HCT116 (cell line): ENCODE data around the gene NEURL4. TPM values are rescaled to one million over a fixed set of nuclear protein-coding genes. Genes with fewer than 3 reads are reported as not detected.

Experiments
- ATAC-seq: fragments of 200-7000 bp; cut with Tn5 transposase; 2 replicates; pipeline ENCODE4 v1.9.1; 2020; ENCODE audit warnings: mild to moderate bottlenecking, moderate library complexity
- BruUV-seq: library from RNA; stranded (reverse); fragments of 400-500 nt; replicated peaks from 2 replicates; lab custom pipeline; 2021; lab: Mats Ljungman, UMichigan
- CTCF ChIA-PET: fragments of 300-600 bp; sonication (Branson Sonifier 250); formaldehyde crosslinking; loops from one replicate; lab custom pipeline; 2021; ENCODE audit warnings: antibody characterized with exemption; lab: Charles Lee
- POLR2A ChIA-PET: fragments of 300-600, 350-600 bp; sonication (Branson Sonifier 250); formaldehyde crosslinking; loops from one replicate; lab custom pipeline; 2021; ENCODE audit warnings: antibody characterized with exemption; lab: Charles Lee
- RAD21 ChIA-PET, 2 experiments: fragments of 300-600 bp; sonication (Branson Sonifier 250); formaldehyde crosslinking; loops; one replicate each; lab custom pipeline; 2023; ENCODE audit warnings: low total read pairs in 2 of 2; ENCODE audit not compliant: uncharacterized antibody in 2 of 2, unreplicated experiment in 2 of 2, low non-redundant PET in 1 of 2; lab: Charles Lee
- DNase-seq: peaks from one replicate; pipeline ENCODE4 v3.0.0-alpha.2; 2010; ENCODE audit warnings: low read depth, low spot score
- H2AFZ ChIP-seq: fragments of 200-600 bp; shearing (Covaris generic), sonication (generic); 2 replicates; pipeline ENCODE4 v1.6.1; 2017; ENCODE audit warnings: low read depth, mixed run types, mixed read lengths, antibody characterized with exemption, low read length; ENCODE audit not compliant: poor library complexity, severe bottlenecking
- H3K27ac ChIP-seq: 2 replicates; pipeline ENCODE4 v1.5.1; 2012; ENCODE audit warnings: low read depth, low read length
- H3K27me3 ChIP-seq: fragments of 200-600 bp; sonication (generic); 2 replicates; pipeline ENCODE4 v1.6.1; 2016; ENCODE audit warnings: mixed run types, low read length, mixed read lengths; ENCODE audit not compliant: insufficient read depth
- H3K36me3 ChIP-seq, 2 experiments: fragments of 200-500 bp in 1 of 2; fragments of 200-600 bp in 1 of 2; sonication (Bioruptor generic) in 1 of 2; sonication (generic) in 1 of 2; 2 replicates each; pipeline versions ENCODE4 v1.5.1 to v1.6.1; 2014 to 2016; ENCODE audit warnings: low read length in 2 of 2, inconsistent platforms in 1 of 2, mixed read lengths in 1 of 2, mixed run types in 1 of 2; ENCODE audit not compliant: insufficient read depth in 2 of 2, control insufficient read depth in 1 of 2
- H3K4me1 ChIP-seq, 2 experiments: fragments of 200-600 bp in 1 of 2; sonication (generic) in 1 of 2; 2 replicates each; pipeline versions ENCODE4 v1.5.1 to v1.6.1; 2012 to 2017; ENCODE audit warnings: low read length in 2 of 2, inconsistent platforms in 1 of 2, mild to moderate bottlenecking in 1 of 2, mixed read lengths in 1 of 2, mixed run types in 1 of 2, moderate library complexity in 1 of 2; ENCODE audit not compliant: insufficient read depth in 2 of 2, control insufficient read depth in 1 of 2
- H3K4me2 ChIP-seq: fragments of 200-600 bp; sonication (generic); 2 replicates; pipeline ENCODE4 v1.6.1; 2017; ENCODE audit warnings: mixed run types, low read length, mixed read lengths
- H3K4me3 ChIP-seq, 2 experiments: fragments of 200-600 bp in 1 of 2; sonication (generic) in 1 of 2; replicated peaks in 1 of 2; 2 replicates each; pipeline ENCODE4 v1.5.1; 2011 to 2016; ENCODE audit warnings: low read length in 2 of 2, control low read depth in 1 of 2, low read depth in 1 of 2, mild to moderate bottlenecking in 1 of 2, mixed read lengths in 1 of 2, mixed run types in 1 of 2
- H3K79me2 ChIP-seq: fragments of 200-600 bp; sonication (generic); 2 replicates; pipeline ENCODE4 v1.6.1; 2017; ENCODE audit warnings: mild to moderate bottlenecking, mixed run types, low read length, moderate library complexity, mixed read lengths; ENCODE audit not compliant: insufficient read depth
- H3K9ac ChIP-seq: fragments of 200-600 bp; sonication (generic); 2 replicates; pipeline ENCODE4 v1.6.1; 2016; ENCODE audit warnings: low read length, mixed read lengths
- H3K9me2 ChIP-seq: fragments of 200-600 bp; sonication (generic), shearing (Covaris generic); 2 replicates; pipeline ENCODE4 v1.6.1; 2017; ENCODE audit warnings: mixed run types, mild to moderate bottlenecking, moderate library complexity; ENCODE audit not compliant: insufficient read depth
- H3K9me3 ChIP-seq, 2 experiments: fragments of 200-500 bp in 1 of 2; fragments of 200-600 bp in 1 of 2; sonication (Bioruptor generic) in 1 of 2; sonication (generic) in 1 of 2; 2 replicates each; pipeline ENCODE4 v1.6.1; 2014 to 2017; ENCODE audit warnings: low read length in 2 of 2, mixed read lengths in 2 of 2, inconsistent platforms in 1 of 2, low read depth in 1 of 2, mild to moderate bottlenecking in 1 of 2, mixed run types in 1 of 2, moderate library complexity in 1 of 2; ENCODE audit not compliant: control insufficient read depth in 1 of 2, insufficient read depth in 1 of 2
- H4K20me1 ChIP-seq: fragments of 200-600 bp; sonication (generic), shearing (Covaris generic); 2 replicates; pipeline ENCODE4 v1.6.1; 2017; ENCODE audit warnings: mixed run types, mild to moderate bottlenecking, moderate library complexity; ENCODE audit not compliant: insufficient read depth
- ELF1 ChIP-seq: IDR thresholded peaks from 2 replicates; pipeline ENCODE4 v1.6.1; 2012; ENCODE audit warnings: low read depth, borderline replicate concordance
- EZH2phosphoT487 ChIP-seq: fragments of 200-600 bp; IDR thresholded peaks from 2 replicates; pipeline ENCODE4 v1.6.1; 2018; ENCODE audit warnings: antibody characterized with exemption, borderline replicate concordance
- POLR2A ChIP-seq: IDR thresholded peaks from 2 replicates; pipeline ENCODE4 v1.7.0; 2011; ENCODE audit warnings: borderline replicate concordance; ENCODE audit not compliant: insufficient read depth, insufficient read length; ENCODE audit errors: extremely low read depth
- intact Hi-C: fragments of 100-400 bp; cut with micrococcal nuclease; formaldehyde crosslinking; loops from 2 replicates; pipeline ENCODE4 v1.10.0; 2022
- total RNA-seq: library from RNA; stranded (reverse); gene quantifications from one replicate; pipeline ENCODE4 v1.2.1, GENCODE V29; 2021; ENCODE audit not compliant: unreplicated experiment
- TF ChIP-seq, protein P1 (sequence below), 3 experiments: fragments of 200-600 bp in 1 of 3; sonication (generic) in 1 of 3; IDR thresholded peaks in 2 of 3; conservative IDR thresholded peaks in 1 of 3; 2 replicates each; pipeline ENCODE4 v1.5.1; 2012 to 2017; ENCODE audit warnings: low read depth in 2 of 3, low read length in 2 of 3, antibody characterized with exemption in 1 of 3, borderline replicate concordance in 1 of 3, control low read depth in 1 of 3, mild to moderate bottlenecking in 1 of 3, mixed read lengths in 1 of 3, mixed run types in 1 of 3, moderate library complexity in 1 of 3; ENCODE audit not compliant: insufficient read depth in 1 of 3
- TF ChIP-seq, protein P2 (sequence below): IDR thresholded peaks from 2 replicates; pipeline ENCODE4 v1.6.1; 2012

Gene NEURL4
- total RNA-seq, 1 experiment from 2014 or later, result 56.9 TPM

DNA sequence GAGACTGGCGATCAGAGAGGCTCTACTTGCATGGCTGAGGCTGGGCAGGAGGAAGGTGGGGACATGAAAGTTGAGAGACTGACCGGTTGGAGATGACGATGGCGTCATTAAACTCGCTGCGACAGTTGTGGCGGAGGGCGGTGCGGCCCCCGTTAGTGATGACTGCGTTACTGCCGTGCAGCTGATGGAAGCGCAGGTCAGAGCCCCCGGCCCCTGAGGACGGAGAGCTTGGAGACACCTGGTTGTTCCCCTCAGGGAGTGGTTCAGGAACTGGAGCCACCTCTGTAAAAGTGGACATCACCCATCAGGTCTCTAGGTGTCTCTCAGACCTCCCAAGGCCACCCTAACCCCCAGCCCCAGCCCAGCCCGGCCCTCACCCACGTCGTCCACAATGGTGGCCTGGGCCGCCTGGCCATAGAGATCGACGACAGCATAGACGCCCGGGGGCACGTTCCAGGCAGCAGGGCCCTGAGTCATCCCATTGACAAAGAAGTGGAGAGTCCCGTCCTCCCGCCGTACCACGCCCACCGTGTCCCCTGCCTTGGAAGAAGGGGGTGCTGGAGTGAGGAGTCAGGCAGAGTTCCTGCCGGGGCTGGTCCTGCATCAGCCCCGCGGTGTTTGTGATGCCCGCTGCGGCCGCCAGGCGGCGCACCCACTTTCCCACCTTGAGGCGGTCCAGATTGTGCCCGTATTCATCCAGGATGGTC, 5.3 kb downstream of the NEURL4 start:
- Histone ChIP-seq H3K9ac (no peak overlapping the region), H3K4me2 (no peak overlapping the region), H3K9me2 (no peaks in the 10 kb centered on the region), H3K4me1 (peaks cover 0 to 12% of the 10 kb centered on the region in 2 experiments; a peak in 3 of 4 replicates), H4K20me1 (no peaks in the 10 kb centered on the region), H3K27ac (no peak overlapping the region), H3K9me3 (no peaks in the 10 kb centered on the region), H3K27me3 (no peaks in the 10 kb centered on the region), H3K79me2 (peaks cover 20% of the 10 kb centered on the region; the same call in 1 of the 2 replicates), H3K36me3 (peaks cover 24 to 52% of the 10 kb centered on the region in 2 experiments; a peak in 3 of 4 replicates), H2AFZ (no peak overlapping the region), H3K4me3 (no peak overlapping the region)
- no TSS peak for BruUV-seq
- ChIA-PET RAD21 (no interaction called here), CTCF (interaction anchor here (1.2 kb wide), 1 partner anchor 21 kb away, joined by 4 read pairs; no protein-coding TSS in a partner anchor), POLR2A (no interaction called here)
- no peak for DNase-seq
- intact Hi-C loops, result no loop called here
- TF ChIP-seq EZH2phosphoT487, result no peak
- no peak for TF ChIP-seq ELF1
- no peak for TF ChIP-seq POLR2A
- TF ChIP-seq, protein P1, sequence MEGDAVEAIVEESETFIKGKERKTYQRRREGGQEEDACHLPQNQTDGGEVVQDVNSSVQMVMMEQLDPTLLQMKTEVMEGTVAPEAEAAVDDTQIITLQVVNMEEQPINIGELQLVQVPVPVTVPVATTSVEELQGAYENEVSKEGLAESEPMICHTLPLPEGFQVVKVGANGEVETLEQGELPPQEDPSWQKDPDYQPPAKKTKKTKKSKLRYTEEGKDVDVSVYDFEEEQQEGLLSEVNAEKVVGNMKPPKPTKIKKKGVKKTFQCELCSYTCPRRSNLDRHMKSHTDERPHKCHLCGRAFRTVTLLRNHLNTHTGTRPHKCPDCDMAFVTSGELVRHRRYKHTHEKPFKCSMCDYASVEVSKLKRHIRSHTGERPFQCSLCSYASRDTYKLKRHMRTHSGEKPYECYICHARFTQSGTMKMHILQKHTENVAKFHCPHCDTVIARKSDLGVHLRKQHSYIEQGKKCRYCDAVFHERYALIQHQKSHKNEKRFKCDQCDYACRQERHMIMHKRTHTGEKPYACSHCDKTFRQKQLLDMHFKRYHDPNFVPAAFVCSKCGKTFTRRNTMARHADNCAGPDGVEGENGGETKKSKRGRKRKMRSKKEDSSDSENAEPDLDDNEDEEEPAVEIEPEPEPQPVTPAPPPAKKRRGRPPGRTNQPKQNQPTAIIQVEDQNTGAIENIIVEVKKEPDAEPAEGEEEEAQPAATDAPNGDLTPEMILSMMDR (IDR thresholded peaks at IDR 0.05 in 2 of 3, conservative IDR thresholded peaks at IDR 0.05 in 1 of 3; ENCODE audit: borderline replicate concordance in 1 of 3, insufficient read depth in 1 of 3, low read depth in 2 of 3, low read length in 2 of 3), result peak in 2 of 3 experiments; percentile 91 to 92; a peak in 5 of 6 replicates
- TF ChIP-seq, protein P2, sequence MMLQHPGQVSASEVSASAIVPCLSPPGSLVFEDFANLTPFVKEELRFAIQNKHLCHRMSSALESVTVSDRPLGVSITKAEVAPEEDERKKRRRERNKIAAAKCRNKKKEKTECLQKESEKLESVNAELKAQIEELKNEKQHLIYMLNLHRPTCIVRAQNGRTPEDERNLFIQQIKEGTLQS, result no peak
- peak; percentile 76 for ATAC-seq
